H1 (cell line): ENCODE data around the gene FGF1. TPM values are rescaled to one million over a fixed set of nuclear protein-coding genes. Genes with fewer than 3 reads are reported as not detected.

ENCODE experiments used
- BCL11A ChIP-seq, 2 experiments: IDR thresholded peaks; one replicate each; pipeline ENCODE4 v1.6.1; 2011; ENCODE audit warnings: low read depth in 2 of 2, low read length in 2 of 2, mild to moderate bottlenecking in 2 of 2
- HDAC6 ChIP-seq: IDR thresholded peaks from one replicate; pipeline ENCODE4 v1.7.1; 2012; ENCODE audit warnings: low read depth, mild to moderate bottlenecking, inconsistent platforms, low read length, moderate library complexity
- JUND ChIP-seq: IDR thresholded peaks from 2 replicates; pipeline ENCODE4 v1.6.1; 2011; ENCODE audit warnings: mild to moderate bottlenecking, improper control_type of control experiment, low read length
- NANOG ChIP-seq: IDR thresholded peaks from 2 replicates; pipeline ENCODE4 v1.6.1; 2011; ENCODE audit warnings: low read length, low read depth, mild to moderate bottlenecking, inconsistent platforms; ENCODE audit not compliant: insufficient read depth, poor library complexity, severe bottlenecking
- POLR2A ChIP-seq, 2 experiments: IDR thresholded peaks; 1 replicate in 1 of 2; 2 replicates in 1 of 2; pipeline ENCODE4 v1.6.1; 2011; ENCODE audit warnings: low read depth in 2 of 2, low read length in 2 of 2, mild to moderate bottlenecking in 2 of 2; ENCODE audit errors: control extremely low read depth in 1 of 2
- RNF2 ChIP-seq: fragments of 200-900, 300-1000 bp; sonication (generic); IDR thresholded peaks from 2 replicates; pipeline ENCODE4 v1.7.1; 2016; ENCODE audit warnings: borderline replicate concordance, low read depth, mild to moderate bottlenecking, antibody characterized with exemption, low read length; ENCODE audit not compliant: poor library complexity, severe bottlenecking; ENCODE audit errors: missing control alignments
- SP4 ChIP-seq: IDR thresholded peaks from 2 replicates; pipeline ENCODE4 v1.6.1; 2012; ENCODE audit warnings: low read length, inconsistent platforms
- SUZ12 ChIP-seq: fragments of 200-600 bp; sonication (generic); IDR thresholded peaks from 2 replicates; pipeline ENCODE4 v1.6.1; 2012; ENCODE audit warnings: mild to moderate bottlenecking, inconsistent platforms, low read length, moderate library complexity, mixed read lengths
- ZNF274 ChIP-seq: IDR thresholded peaks from 2 replicates; pipeline ENCODE4 v1.7.0; 2012; ENCODE audit warnings: low read length, borderline replicate concordance; ENCODE audit errors: extremely low read depth
- polyA plus RNA-seq, 7 experiments: library from polyadenylated mRNA; depleted of rRNA in 3 of 7; stranded (reverse) in 5 of 7; unstranded in 2 of 7; fragments of >200 nt in 5 of 7; fragments of 200-250 nt in 2 of 7; gene quantifications; 1 replicate in 5 of 7; 2 replicates in 1 of 7; 4 replicates in 1 of 7; pipeline versions ENCODE4 v1.2.1 to v1.2.3, GENCODE V29; 2011 to 2013; ENCODE audit warnings: missing spikeins in 2 of 7, mixed read lengths in 2 of 7
- total RNA-seq: library from RNA; stranded (reverse); fragmentation: NEBNext Ultra II Directional; extraction: Animal tissue kit (Norgen Biotek cat#: 25700); gene quantifications from 2 replicates; pipeline ENCODE4 v1.2.1, GENCODE V29; 2021

The FGF1 gene
- total and polyA plus RNA-seq, 2 of the 8 experiments (the other 6 are each of a cell fraction or from before 2014, with no cell fraction given): 0.30 to 0.50 TPM

DNA sequence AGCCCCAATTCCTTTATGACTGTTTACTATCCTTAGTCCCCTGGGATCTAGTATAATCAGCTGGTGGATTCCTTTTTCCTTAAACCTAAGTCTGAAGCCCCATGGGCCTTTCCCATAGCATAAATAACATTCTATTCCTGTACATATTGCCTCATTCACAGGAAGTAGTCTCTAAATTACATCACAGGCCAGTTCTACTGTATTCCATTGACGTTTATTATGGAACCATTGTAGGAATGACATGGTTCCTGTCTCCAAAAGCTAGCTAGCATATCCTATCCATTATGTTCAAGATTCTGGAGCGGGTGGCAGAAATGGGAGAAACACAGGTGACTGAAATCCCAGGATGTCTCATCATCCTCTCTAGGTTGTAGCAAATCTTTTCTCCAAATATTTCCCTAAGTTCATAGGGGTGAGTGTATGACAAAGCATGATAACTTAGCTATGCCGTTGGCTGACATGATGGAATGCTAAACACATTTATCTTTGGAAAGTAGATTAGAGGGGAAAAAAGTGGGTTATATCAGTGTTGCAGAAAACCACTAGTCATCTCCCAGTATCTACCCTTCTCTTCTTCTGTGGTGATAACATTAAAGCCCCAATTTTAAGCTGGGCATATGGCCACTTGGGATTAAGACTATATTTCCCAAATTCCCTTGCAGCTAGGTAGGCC lies 140.1 kb downstream of the FGF1 start (continued):
- TF ChIP-seq SUZ12 (no peak), HDAC6 (no peak), SP4 (no peak), NANOG (no peak), POLR2A (IDR thresholded peaks at IDR 0.05; ENCODE audit: control extremely low read depth in 1 of 2, low read depth in 2 of 2, low read length in 2 of 2) (no peak), JUND (no peak), ZNF274 (no peak), BCL11A (IDR thresholded peaks at IDR 0.05; ENCODE audit: low read depth in 2 of 2, low read length in 2 of 2) (no peak), RNF2 (no peak)
- TF ChIP-seq, all 59 proteins: peak for 0
